Activated T-cell treated with anti-CD3 and anti-CD28 coated beads, Interleukin-2, amount 50 U/mL, for 72 hours (primary cell): Measurements from ENCODE around the gene FBXL22. TPM values are rescaled to one million over a fixed set of nuclear protein-coding genes. Genes with fewer than 3 reads are reported as not detected.
A peak's percentile ranks its signal among the peaks of the same experiment; 100 is the strongest.

ENCODE experiments used
- ATAC-seq, 2 donors: fragments of 150-1000 bp; cut with Tn5 transposase; replicated peaks in 1 of 2; 2 replicates each; pipeline ENCODE4 v1.10.0; 2021; ENCODE audit warnings: moderate library complexity in 2 of 2, mild to moderate bottlenecking in 1 of 2
- DNase-seq, 2 donors: peaks; one replicate each; pipeline ENCODE4 v3.0.0; 2021 to 2022; ENCODE audit warnings: mixed read lengths in 1 of 2
- H3K27ac Mint-ChIP-seq: one replicate; pipeline ENCODE4 v1.8.0; 2022; ENCODE audit warnings: mild to moderate bottlenecking, moderate library complexity, mixed read lengths
- H3K27me3 Mint-ChIP-seq: one replicate; pipeline ENCODE4 v1.8.0; 2022; ENCODE audit warnings: low read depth, mixed read lengths
- H3K36me3 Mint-ChIP-seq, 2 donors: one replicate each; pipeline ENCODE4 v1.8.0; 2022; ENCODE audit warnings: mixed read lengths in 2 of 2, mild to moderate bottlenecking in 1 of 2; ENCODE audit not compliant: insufficient read depth in 2 of 2
- H3K4me1 Mint-ChIP-seq: one replicate; pipeline ENCODE4 v1.8.0; 2022; ENCODE audit warnings: low read depth, mixed read lengths
- H3K4me3 Mint-ChIP-seq, 2 donors: one replicate each; pipeline ENCODE4 v1.8.0; 2022; ENCODE audit warnings: mild to moderate bottlenecking in 2 of 2, mixed read lengths in 2 of 2, moderate library complexity in 2 of 2
- H3K9me3 Mint-ChIP-seq, 2 donors: one replicate each; pipeline ENCODE4 v1.8.0; 2022; ENCODE audit warnings: mixed read lengths in 2 of 2
- total RNA-seq, 2 donors: library from RNA; stranded (reverse); gene quantifications; one replicate each; pipeline ENCODE4 v1.2.3, GENCODE V29; 2022

FBXL22 gene
- total RNA-seq, 2 donors from 2014 or later, result 0.79 to 1.3 TPM

DNA sequence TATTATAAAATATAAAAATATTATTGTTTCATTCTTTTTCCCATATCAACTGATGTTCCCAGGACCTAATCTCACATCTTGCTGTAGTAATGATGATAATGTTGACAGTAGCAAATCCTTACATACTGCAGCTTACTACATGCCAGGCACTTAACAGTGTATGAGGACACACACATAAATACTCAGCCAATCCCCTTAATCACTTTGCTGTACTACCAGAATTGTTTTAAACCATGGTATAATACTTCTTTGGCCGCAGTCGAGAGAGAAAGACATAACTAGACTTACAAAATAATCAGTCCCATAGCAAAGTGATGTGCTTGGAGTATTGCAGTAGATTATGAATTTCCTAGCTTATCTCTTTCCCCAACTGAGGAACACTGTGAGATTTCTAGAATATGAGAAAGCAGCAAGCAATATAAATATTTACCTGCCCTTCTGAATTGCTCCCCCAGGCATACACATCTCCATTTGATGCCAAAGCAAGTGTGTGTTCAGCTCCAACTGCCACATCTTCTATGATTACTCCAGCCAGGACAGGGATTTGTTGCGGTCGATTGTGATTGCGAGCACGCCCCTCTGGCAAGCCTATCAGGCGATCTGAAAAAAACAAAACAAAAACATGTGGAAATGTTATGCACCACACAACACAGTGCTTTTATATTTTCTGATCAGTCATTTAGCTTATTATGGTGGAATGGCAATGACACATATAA is 33.0 kb downstream of the FBXL22 start:
- peaks cover 7 to 23% of the 10 kb centered on the region in 2 donors for H3K36me3 Mint-ChIP-seq
- ATAC-seq, result no peak
- DNase-seq, result no peak

DNA sequence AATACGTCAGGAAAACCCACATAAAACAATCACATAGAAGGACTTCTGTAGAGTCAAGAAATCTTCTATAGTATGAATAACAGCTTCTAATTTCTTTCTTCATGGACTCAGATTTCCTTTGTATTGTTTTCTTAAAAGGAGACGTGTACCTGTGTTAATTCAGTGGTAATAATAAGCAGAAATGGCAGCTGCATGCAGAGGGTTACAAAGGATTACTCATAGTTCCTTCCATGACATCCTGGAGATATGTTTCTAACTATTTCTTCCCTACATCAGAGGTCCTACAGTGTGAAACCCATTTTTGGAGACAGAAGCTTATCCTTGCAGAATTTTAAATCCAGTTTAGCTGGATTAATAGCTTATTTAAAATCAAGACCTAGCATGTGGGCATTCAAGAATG is 36.1 kb downstream of the FBXL22 start:
- no peak overlapping the region for H3K27ac Mint-ChIP-seq
- H3K4me3 Mint-ChIP-seq, result no peak overlapping the region
- no peaks in the 10 kb centered on the region for H3K27me3 Mint-ChIP-seq
- H3K9me3 Mint-ChIP-seq, result no peaks in the 10 kb centered on the region
- peaks cover 5 to 16% of the 10 kb centered on the region in 2 donors for H3K36me3 Mint-ChIP-seq
- DNase-seq (no peak), ATAC-seq (no peak)
- peaks cover 8% of the 10 kb centered on the region for H3K4me1 Mint-ChIP-seq

More for the DNA sequence above, 33.0 kb downstream of the FBXL22 start:
- H3K4me1 Mint-ChIP-seq, result peaks cover 5% of the 10 kb centered on the region
- no peaks in the 10 kb centered on the region for H3K27me3 Mint-ChIP-seq
- H3K9me3 Mint-ChIP-seq, result no peaks in the 10 kb centered on the region
- no peak overlapping the region for H3K4me3 Mint-ChIP-seq
- no peak overlapping the region for H3K27ac Mint-ChIP-seq

DNA sequence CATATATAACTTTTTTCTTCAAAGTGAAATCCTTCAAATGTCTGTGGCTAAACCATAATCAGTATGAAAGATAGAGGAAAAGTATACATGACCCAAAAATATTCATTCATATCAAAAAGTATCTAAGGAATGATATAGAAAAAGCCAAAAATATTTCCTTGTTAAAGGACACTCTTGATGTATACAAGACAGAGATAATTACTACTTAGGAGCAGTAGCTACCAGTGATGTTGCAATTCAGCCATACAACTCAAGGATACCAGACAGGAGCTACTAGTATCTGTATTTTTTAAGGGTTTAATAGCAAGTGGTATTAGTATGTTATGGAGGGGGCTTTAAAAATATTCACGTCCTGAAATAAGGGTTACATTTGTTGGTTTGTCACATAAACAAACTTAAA is 37.0 kb downstream of the FBXL22 start:
- H3K36me3 Mint-ChIP-seq, result peaks cover 3 to 16% of the 10 kb centered on the region in 2 donors

DNA sequence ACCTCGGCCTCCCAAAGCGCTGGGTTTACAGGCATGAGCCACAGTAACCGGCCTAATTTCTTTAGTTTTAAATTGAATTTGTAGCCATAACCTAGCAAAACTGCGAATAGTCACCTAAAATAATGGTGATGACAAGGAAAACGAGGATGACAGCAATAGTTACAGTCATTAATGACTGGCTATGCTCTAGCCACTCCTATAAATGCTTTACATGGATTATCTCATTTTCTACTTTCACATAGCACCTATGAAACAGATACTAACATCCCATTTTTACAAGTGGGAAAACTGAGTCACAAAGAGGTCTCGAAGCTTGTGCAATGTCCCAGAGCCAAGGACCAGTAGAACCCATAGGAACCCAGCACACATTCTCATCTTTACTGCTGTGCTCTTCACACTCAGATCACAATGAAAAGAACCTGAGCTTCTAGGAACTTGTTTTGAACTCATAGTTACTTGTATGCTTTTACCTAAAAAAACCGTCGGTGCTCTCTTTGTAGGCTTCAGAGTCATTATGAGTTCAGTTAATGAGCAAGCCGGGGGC is 39.4 kb downstream of the FBXL22 start:
- Mint-ChIP-seq H3K27me3 (no peaks in the 10 kb centered on the region), H3K36me3 (peaks cover 2 to 14% of the 10 kb centered on the region in 2 donors), H3K4me1 (peaks cover 17% of the 10 kb centered on the region), H3K9me3 (no peaks in the 10 kb centered on the region), H3K27ac (no peak overlapping the region), H3K4me3 (no peak overlapping the region)
- DNase-seq (no peak), ATAC-seq (peak in 1 of 2 donors; percentile 68)

More for the DNA sequence above, 37.0 kb downstream of the FBXL22 start:
- H3K27ac Mint-ChIP-seq, result peak overlapping the region; percentile 81
- no peak overlapping the region for H3K4me3 Mint-ChIP-seq
- no peak for DNase-seq
- H3K27me3 Mint-ChIP-seq, result no peaks in the 10 kb centered on the region
- H3K9me3 Mint-ChIP-seq, result no peaks in the 10 kb centered on the region
- H3K4me1 Mint-ChIP-seq, result peaks cover 17% of the 10 kb centered on the region
- no peak for ATAC-seq

DNA sequence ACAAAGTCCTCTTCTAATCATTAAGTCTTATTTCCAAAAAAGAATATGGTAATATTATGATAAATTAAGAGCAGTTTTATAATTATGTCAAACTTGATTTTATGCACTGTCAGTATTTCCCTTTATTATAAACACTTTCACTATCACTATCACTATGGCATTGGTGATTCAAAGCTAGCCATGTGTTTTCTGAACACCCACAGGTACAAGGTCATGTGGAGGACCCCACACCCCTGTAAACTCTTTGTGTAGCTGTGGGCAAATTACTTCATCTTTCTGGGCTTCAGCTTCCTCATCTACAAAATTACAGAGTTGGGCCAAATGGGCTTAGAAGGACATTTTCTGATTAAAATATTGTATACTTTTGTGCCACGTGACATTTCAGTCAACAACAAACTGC is 41.7 kb downstream of the FBXL22 start:
- Mint-ChIP-seq H3K4me3 (no peak overlapping the region), H3K4me1 (peaks cover 17% of the 10 kb centered on the region), H3K36me3 (peaks cover 2 to 11% of the 10 kb centered on the region in 2 donors), H3K27me3 (no peaks in the 10 kb centered on the region), H3K27ac (no peak overlapping the region), H3K9me3 (no peaks in the 10 kb centered on the region)
- ATAC-seq, result peak; percentile 83 to 85
- DNase-seq, result peak; percentile 4 to 7

DNA sequence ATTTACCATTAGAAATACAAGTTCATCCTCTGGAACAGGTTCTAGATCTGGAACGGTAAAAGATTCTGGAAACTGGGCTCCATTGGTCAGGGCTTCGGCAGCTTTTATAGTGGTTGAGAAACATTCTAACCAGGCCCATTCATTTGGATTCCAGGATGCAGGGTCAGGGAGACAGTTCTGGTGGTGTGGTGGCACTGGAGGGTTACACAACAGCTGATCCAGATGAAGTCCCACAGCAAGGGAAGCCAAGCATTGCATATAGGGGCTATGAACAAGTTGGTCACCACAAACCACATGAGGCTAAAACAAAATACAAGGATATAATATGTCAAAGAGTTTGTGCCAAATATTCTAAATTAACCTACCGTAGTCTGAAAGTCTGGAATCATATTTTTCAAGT is 43.0 kb downstream of the FBXL22 start:
- no peaks in the 10 kb centered on the region for H3K9me3 Mint-ChIP-seq
- no peak overlapping the region for H3K27ac Mint-ChIP-seq
- DNase-seq, result no peak

More for the DNA sequence above, 43.0 kb downstream of the FBXL22 start:
- Mint-ChIP-seq H3K27me3 (no peaks in the 10 kb centered on the region), H3K4me3 (no peak overlapping the region), H3K4me1 (peaks cover 17% of the 10 kb centered on the region), H3K36me3 (peaks cover 2 to 13% of the 10 kb centered on the region in 2 donors)
- no peak for ATAC-seq

Other genes with a start within 250 kb of the FBXL22 start
- gene CA12, start 215.5 kb upstream of the FBXL22 start, total RNA-seq, result 1 to 10 TPM in 1 of 2 donors, under 1 TPM in 1; 0.55 to 2.4 TPM
- 10 to 100 TPM; 66.5 to 78.0 TPM for gene USP3, start 92.8 kb upstream of the FBXL22 start, total RNA-seq
- 10 to 100 TPM; 67.8 to 77.6 TPM for gene HERC1, start 236.6 kb downstream of the FBXL22 start, total RNA-seq